Smooth muscle cell (in vitro differentiated cells): ENCODE results near the gene R3HCC1L. TPM values are rescaled to one million over a fixed set of nuclear protein-coding genes. Genes with fewer than 3 reads are reported as not detected.

ENCODE experiments used
- DNase-seq: peaks from one replicate; lab custom pipeline; 2025; ENCODE audit not compliant: unreplicated experiment; lab: John Stamatoyannopoulos, UW
- H2AFZ ChIP-seq: fragments of 200-600 bp; sonication (generic); 2 replicates; pipeline ENCODE4 v1.6.0; 2016; ENCODE audit warnings: antibody characterized with exemption, low read depth, mild to moderate bottlenecking
- H3F3A ChIP-seq: fragments of 200-600 bp; sonication (generic); 2 replicates; pipeline ENCODE4 v1.6.0; 2017; ENCODE audit warnings: antibody characterized with exemption, low read depth
- H3K27ac ChIP-seq: fragments of 200-600 bp; sonication (generic); 2 replicates; pipeline ENCODE4 v1.5.1; 2016; ENCODE audit warnings: low read depth, mild to moderate bottlenecking
- H3K27me3 ChIP-seq: fragments of 200-600 bp; sonication (generic); 2 replicates; pipeline ENCODE4 v1.6.1; 2016; ENCODE audit warnings: low read depth, mild to moderate bottlenecking
- H3K36me3 ChIP-seq: fragments of 200-600 bp; sonication (generic); 2 replicates; pipeline ENCODE4 v1.5.1; 2016; ENCODE audit warnings: low read depth
- H3K4me1 ChIP-seq: fragments of 200-600 bp; sonication (generic); 2 replicates; pipeline ENCODE4 v1.5.1; 2016; ENCODE audit warnings: low read depth
- H3K4me2 ChIP-seq: fragments of 200-600 bp; sonication (generic); 2 replicates; pipeline ENCODE4 v1.6.0; 2016; ENCODE audit warnings: mild to moderate bottlenecking
- H3K4me3 ChIP-seq: fragments of 200-600 bp; sonication (generic); 2 replicates; pipeline ENCODE4 v1.5.1; 2016; ENCODE audit warnings: mild to moderate bottlenecking
- H3K79me2 ChIP-seq: fragments of 200-600 bp; sonication (generic); 2 replicates; pipeline ENCODE4 v1.6.0; 2016; ENCODE audit warnings: low read depth, mild to moderate bottlenecking
- H3K9ac ChIP-seq: fragments of 200-600 bp; sonication (generic); 2 replicates; pipeline ENCODE4 v1.6.0; 2016; ENCODE audit warnings: low read depth
- H3K9me3 ChIP-seq: fragments of 200-600 bp; sonication (generic); replicated peaks from 2 replicates; pipeline ENCODE4 v1.5.1; 2016; ENCODE audit warnings: low read depth
- H4K20me1 ChIP-seq: fragments of 200-600 bp; sonication (generic); 2 replicates; pipeline ENCODE4 v1.6.0; 2016; ENCODE audit warnings: low read depth
- CTCF ChIP-seq: fragments of 200-600 bp; sonication (generic); IDR thresholded peaks from 2 replicates; pipeline ENCODE4 v1.5.1; 2017; ENCODE audit warnings: borderline replicate concordance, mild to moderate bottlenecking, antibody characterized with exemption; ENCODE audit not compliant: insufficient read depth, poor library complexity, severe bottlenecking
- WGBS: methylation state at CpG from one replicate; pipeline ENCODE4 v1.1.7; 2016; ENCODE audit warnings: low lambda C conversion rate; 5-methylcytosine and 5-hydroxymethylcytosine counted together
- polyA plus RNA-seq: library from polyadenylated mRNA; unstranded; fragments of >200 nt; fragmentation: Nextera tagmentation; extraction: Ambion mirVana; gene quantifications from 2 replicates; pipeline ENCODE4 v1.2.1, GENCODE V29; 2016
- total RNA-seq: library from RNA; depleted of rRNA; stranded (reverse); fragments of >200 nt; gene quantifications from 2 replicates; pipeline ENCODE4 v1.2.3, GENCODE V29; 2014

R3HCC1L gene
- total and polyA plus RNA-seq, 2 experiments from 2014 or later, result 11.4 to 12.2 TPM

- peaks cover 16% of the 10 kb centered on the region for H4K20me1 ChIP-seq
- no peaks in the 10 kb centered on the region for H3K36me3 ChIP-seq
- TF ChIP-seq CTCF, result no peak
- no peak overlapping the region for H3K4me2 ChIP-seq
- no peaks in the 10 kb centered on the region for H3K4me1 ChIP-seq
- no peak overlapping the region for H2AFZ ChIP-seq
- DNase-seq, result no peak
- H3K9ac ChIP-seq, result no peak overlapping the region
- peaks cover 8% of the 10 kb centered on the region for H3K79me2 ChIP-seq
- H3K9me3 ChIP-seq, result no peaks in the 10 kb centered on the region
- H3K27me3 ChIP-seq, result no peaks in the 10 kb centered on the region
- no peaks in the 10 kb centered on the region for H3F3A ChIP-seq
- WGBS, result 97% methylated on average over 4 of the region's 4 CpGs
- no peak overlapping the region for H3K27ac ChIP-seq
- no peak overlapping the region for H3K4me3 ChIP-seq
Measured at GRCh38 chr10:98231417-98231816, 97.0 kb downstream of the R3HCC1L start.

GRCh38 chr10:98235846-98236245, 101.4 kb downstream of the R3HCC1L start:
- no peaks in the 10 kb centered on the region for H3K27me3 ChIP-seq
- H3K4me3 ChIP-seq, result no peak overlapping the region
- H2AFZ ChIP-seq, result no peak overlapping the region
- H3K9me3 ChIP-seq, result no peaks in the 10 kb centered on the region
- TF ChIP-seq CTCF, result no peak
- no peak overlapping the region for H3K9ac ChIP-seq
- no peaks in the 10 kb centered on the region for H3K36me3 ChIP-seq
- peaks cover 6% of the 10 kb centered on the region for H3K79me2 ChIP-seq
- H3K4me2 ChIP-seq, result no peak overlapping the region
- no peak overlapping the region for H3K27ac ChIP-seq
- peaks cover 13% of the 10 kb centered on the region for H4K20me1 ChIP-seq
- no peak for DNase-seq
- no peaks in the 10 kb centered on the region for H3K4me1 ChIP-seq
- WGBS, result 79% methylated on average over 5 of the region's 5 CpGs
- no peaks in the 10 kb centered on the region for H3F3A ChIP-seq

GRCh38 chr10:98236862-98237261, 102.4 kb downstream of the R3HCC1L start:
- Histone ChIP-seq H3K36me3 (no peaks in the 10 kb centered on the region), H3K27ac (no peak overlapping the region), H3K4me3 (no peak overlapping the region), H3K27me3 (no peaks in the 10 kb centered on the region), H4K20me1 (peaks cover 4% of the 10 kb centered on the region), H3K4me1 (no peaks in the 10 kb centered on the region), H2AFZ (no peak overlapping the region), H3K9me3 (no peaks in the 10 kb centered on the region), H3K4me2 (no peak overlapping the region), H3K9ac (no peak overlapping the region), H3K79me2 (no peaks in the 10 kb centered on the region), H3F3A (no peaks in the 10 kb centered on the region)
- WGBS, result 93% methylated on average over 5 of the region's 5 CpGs
- no peak for DNase-seq
- TF ChIP-seq CTCF, result no peak

- no peak overlapping the region for H3K9ac ChIP-seq
- no peak overlapping the region for H3K27ac ChIP-seq
- H4K20me1 ChIP-seq, result peaks cover 7% of the 10 kb centered on the region
- no peak for TF ChIP-seq CTCF
- no peaks in the 10 kb centered on the region for H3K9me3 ChIP-seq
- no peaks in the 10 kb centered on the region for H3K79me2 ChIP-seq
- peaks cover 5% of the 10 kb centered on the region for H3K4me1 ChIP-seq
- 97% methylated on average over 1 of the region's 1 CpG for WGBS
- H3K27me3 ChIP-seq, result no peaks in the 10 kb centered on the region
- H3K4me2 ChIP-seq, result no peak overlapping the region
- H2AFZ ChIP-seq, result no peak overlapping the region
- H3K36me3 ChIP-seq, result no peaks in the 10 kb centered on the region
- no peak for DNase-seq
- no peak overlapping the region for H3K4me3 ChIP-seq
- peaks cover 5% of the 10 kb centered on the region for H3F3A ChIP-seq
Measured at GRCh38 chr10:98238391-98238790, 103.9 kb downstream of the R3HCC1L start.
